ENCODE data around the gene HNF4A.

The HNF4A gene

DNA sequence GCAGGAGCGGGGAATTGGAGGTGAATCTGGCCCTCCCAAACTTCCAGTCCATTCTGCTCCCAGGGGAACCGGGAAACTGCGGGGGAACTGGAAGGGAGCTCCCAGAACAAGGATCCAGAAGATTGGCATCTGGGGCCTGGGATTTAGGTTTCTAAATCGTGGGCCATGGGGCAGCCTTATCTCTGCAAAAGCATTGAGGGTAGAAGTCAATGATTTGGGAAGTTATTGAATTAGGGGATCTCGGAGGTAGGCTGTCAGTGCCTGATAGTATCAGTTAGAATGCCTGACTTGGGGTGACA, 45.1 kb downstream of the HNF4A start:
- Mint-ChIP-seq H3K4me1 (no peaks in the 10 kb centered on the region), H3K36me3 (ENCODE audit: low read depth) (no peaks in the 10 kb centered on the region), H3K9me3 (no peaks in the 10 kb centered on the region), H3K27ac (peak overlapping the region in 1 of 3 experiments; percentile 22), H3K4me3 (peak overlapping the region in 2 of 3 experiments; percentile 68 to 74), H3K27me3 (ENCODE audit: low read depth) (peaks cover 32% of the 10 kb centered on the region)
- TF ChIP-seq, protein P1, sequence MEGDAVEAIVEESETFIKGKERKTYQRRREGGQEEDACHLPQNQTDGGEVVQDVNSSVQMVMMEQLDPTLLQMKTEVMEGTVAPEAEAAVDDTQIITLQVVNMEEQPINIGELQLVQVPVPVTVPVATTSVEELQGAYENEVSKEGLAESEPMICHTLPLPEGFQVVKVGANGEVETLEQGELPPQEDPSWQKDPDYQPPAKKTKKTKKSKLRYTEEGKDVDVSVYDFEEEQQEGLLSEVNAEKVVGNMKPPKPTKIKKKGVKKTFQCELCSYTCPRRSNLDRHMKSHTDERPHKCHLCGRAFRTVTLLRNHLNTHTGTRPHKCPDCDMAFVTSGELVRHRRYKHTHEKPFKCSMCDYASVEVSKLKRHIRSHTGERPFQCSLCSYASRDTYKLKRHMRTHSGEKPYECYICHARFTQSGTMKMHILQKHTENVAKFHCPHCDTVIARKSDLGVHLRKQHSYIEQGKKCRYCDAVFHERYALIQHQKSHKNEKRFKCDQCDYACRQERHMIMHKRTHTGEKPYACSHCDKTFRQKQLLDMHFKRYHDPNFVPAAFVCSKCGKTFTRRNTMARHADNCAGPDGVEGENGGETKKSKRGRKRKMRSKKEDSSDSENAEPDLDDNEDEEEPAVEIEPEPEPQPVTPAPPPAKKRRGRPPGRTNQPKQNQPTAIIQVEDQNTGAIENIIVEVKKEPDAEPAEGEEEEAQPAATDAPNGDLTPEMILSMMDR (IDR thresholded peaks at IDR 0.05; ENCODE audit: unreplicated experiment in 3 of 3), result no peak

DNA sequence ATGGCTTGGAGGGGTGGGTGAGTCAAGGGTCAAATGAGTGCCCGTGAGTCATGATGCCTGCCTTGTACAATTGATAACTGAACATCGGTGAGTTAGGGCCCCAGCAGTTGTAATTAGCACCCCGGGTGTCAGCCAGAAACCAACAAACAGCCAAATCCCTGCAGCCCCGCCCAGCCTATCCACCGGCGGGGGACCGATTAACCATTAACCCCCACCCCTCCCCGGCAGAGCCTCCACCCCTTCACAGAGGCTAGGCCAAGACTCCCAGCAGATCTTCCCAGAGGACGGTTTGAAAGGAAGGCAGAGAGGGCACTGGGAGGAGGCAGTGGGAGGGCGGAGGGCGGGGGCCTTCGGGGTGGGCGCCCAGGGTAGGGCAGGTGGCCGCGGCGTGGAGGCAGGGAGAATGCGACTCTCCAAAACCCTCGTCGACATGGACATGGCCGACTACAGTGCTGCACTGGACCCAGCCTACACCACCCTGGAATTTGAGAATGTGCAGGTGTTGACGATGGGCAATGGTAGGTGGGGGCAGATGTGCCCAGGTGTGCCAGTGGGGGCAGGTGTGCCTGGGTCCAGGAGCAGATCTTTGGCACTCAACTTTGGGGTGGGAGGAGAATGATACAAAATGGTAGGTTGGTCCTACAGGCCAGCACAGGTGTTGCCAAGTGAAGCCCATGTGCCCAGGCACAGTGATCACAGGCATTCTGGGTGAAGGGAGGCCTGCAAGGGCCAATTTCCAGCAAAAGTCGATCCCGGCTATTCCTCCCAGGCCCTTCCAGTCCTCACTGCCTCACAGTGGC, 45.7 kb downstream of the HNF4A start:
- Mint-ChIP-seq H3K4me1 (no peaks in the 10 kb centered on the region), H3K9me3 (no peaks in the 10 kb centered on the region), H3K36me3 (ENCODE audit: low read depth) (no peaks in the 10 kb centered on the region), H3K4me3 (peak overlapping the region; percentile 41 to 74 (median 68)), H3K27ac (peak overlapping the region in 2 of 3 experiments; percentile 22 to 70), H3K27me3 (ENCODE audit: low read depth) (peaks cover 26% of the 10 kb centered on the region)
- TF ChIP-seq, protein P1 (IDR thresholded peaks at IDR 0.05; ENCODE audit: unreplicated experiment in 3 of 3), result no peak

DNA sequence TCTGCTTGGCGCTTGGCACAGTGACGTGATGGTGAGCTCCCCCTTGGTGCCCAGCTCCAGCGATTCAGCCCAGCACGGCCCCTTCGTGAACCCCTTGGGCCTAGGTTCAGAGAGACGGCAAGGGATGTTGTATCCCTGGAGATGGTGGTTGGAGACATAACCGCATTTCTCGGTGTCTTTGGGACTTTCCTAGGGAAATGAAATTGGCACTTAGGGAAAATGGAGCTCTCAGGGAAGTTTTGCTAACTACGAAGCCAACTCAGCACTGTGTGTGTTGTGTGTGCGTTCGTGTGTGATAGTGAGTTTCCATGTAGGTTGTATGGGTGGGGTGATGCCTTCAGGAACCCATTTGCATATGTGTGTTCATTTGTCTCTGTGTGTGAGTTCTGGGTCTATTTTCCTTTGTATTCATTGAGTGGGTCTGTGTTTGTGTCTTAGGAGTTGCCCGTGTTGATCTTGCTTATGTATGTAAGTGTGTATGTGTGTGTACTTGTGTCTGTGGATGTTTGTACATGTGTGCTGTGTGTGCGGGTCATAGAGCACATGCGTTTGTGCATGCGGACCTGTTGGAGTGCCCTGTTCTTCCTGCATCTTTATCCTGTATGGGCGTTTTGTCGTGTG, 46.4 kb downstream of the HNF4A start:
- H3K36me3 Mint-ChIP-seq (ENCODE audit: low read depth), result no peaks in the 10 kb centered on the region
- peaks cover 19% of the 10 kb centered on the region for H3K27me3 Mint-ChIP-seq (ENCODE audit: low read depth)
- peak overlapping the region; percentile 56 to 74 (median 68) for H3K4me3 Mint-ChIP-seq
- H3K27ac Mint-ChIP-seq, result peak overlapping the region; percentile 25 to 64 (median 31)
- H3K4me1 Mint-ChIP-seq, result no peaks in the 10 kb centered on the region
- no peaks in the 10 kb centered on the region for H3K9me3 Mint-ChIP-seq
- TF ChIP-seq, protein P1 (IDR thresholded peaks at IDR 0.05; ENCODE audit: unreplicated experiment in 3 of 3), result no peak

DNA sequence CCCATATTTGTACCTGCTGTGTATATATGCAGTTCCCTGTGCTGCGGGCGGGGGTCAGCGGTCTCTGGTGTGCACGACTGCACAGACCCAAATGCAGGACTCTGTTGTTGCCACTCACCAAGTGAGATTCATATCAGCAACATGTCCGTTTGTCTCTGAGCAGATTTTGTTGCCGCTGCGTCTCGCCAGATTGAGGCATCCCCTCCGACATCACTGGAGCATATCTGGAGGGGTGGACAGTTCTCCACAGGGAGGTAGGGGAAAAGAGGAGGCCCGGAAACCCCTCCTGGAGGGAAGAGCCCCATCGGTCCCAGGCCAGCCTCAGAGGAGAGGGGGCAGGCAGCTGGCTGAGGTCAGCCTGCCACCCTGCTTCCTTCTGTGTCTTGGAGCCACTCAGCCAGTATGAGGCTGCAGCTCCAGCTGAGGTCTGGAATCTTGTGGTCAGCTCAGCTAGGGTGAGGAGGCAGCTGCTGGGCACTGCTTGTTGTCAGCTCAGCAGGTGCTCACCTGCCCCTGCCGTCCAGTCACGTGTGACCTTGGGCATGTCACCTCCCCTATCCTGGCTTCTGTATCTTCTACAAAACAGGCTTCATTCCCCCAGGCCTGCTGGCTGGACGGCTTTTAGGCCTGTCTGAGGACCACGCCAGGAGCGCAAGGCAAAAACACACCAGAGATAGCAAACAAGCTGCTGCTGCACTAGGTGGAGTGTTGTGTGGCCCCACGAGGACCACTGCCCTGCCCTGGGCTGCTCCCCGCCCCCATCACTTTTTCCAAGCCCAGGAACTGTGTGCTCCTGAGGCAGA, 47.1 kb downstream of the HNF4A start:
- TF ChIP-seq, protein P1 (IDR thresholded peaks at IDR 0.05; ENCODE audit: unreplicated experiment in 3 of 3), result no peak
- Mint-ChIP-seq H3K9me3 (no peaks in the 10 kb centered on the region), H3K27me3 (ENCODE audit: low read depth) (peaks cover 18% of the 10 kb centered on the region), H3K36me3 (ENCODE audit: low read depth) (no peaks in the 10 kb centered on the region), H3K27ac (peak overlapping the region; percentile 25 to 64 (median 31)), H3K4me1 (no peaks in the 10 kb centered on the region), H3K4me3 (peak overlapping the region; percentile 56 to 74 (median 68))

DNA sequence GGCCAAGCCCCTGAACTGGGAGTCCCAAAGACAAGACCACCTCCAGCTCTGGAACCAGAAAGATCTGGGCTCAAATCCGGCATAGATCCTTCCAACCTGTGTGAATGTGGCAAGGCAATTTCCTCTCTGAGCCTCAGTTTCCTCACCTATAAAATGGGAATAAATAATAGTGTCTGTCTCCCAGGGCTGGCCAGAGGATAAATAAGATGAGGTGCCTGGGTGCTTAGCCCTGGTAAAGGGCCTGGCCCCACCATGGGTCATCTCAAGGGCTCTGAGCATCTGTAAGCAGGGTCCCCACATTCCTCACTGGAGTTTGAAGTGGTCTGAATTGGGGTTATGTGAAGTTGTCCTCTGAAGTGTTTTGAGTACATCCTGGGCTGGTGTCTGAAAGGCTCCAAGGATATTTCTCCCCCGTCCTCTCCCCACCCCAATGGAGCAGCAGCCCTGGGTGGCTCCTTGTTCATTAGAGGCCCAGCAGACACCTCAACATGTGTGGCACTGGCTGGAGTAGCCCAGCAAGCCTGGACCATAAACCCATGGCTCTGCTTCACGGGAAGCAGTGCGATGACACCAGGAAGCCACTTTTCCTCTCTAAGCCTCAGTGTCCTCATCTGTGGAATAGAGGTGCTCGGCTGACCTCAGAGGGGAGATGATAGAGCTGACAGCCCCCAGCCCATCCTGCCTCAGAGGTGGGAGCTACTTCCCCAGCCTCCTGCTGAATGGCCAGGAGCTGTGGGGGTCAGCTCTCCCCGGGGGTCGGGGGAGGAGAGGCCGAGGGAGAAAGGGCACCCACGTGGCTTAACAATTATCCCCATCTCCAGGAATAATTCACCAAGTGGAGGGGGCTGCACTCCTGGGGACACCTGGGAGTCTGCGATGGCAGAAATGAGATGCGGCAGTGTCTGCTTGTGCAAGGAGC, 48.0 kb downstream of the HNF4A start:
- H3K4me1 Mint-ChIP-seq, result no peaks in the 10 kb centered on the region
- H3K9me3 Mint-ChIP-seq, result no peaks in the 10 kb centered on the region
- H3K36me3 Mint-ChIP-seq (ENCODE audit: low read depth), result no peaks in the 10 kb centered on the region
- H3K4me3 Mint-ChIP-seq, result peak overlapping the region in 2 of 3 experiments; percentile 58 to 76
- TF ChIP-seq, protein P1 (IDR thresholded peaks at IDR 0.05; ENCODE audit: unreplicated experiment in 3 of 3), result no peak
- peak overlapping the region in 2 of 3 experiments; percentile 1 to 46 for H3K27ac Mint-ChIP-seq
- peaks cover 13% of the 10 kb centered on the region for H3K27me3 Mint-ChIP-seq (ENCODE audit: low read depth)
